Chondrocyte (in vitro differentiated cells): Measurements from ENCODE around the gene HERC3. TPM values are rescaled to one million over a fixed set of nuclear protein-coding genes. Genes with fewer than 3 reads are reported as not detected.

Experiments
- DNase-seq: peaks from one replicate; pipeline ENCODE4 v3.0.0; 2021; ENCODE audit warnings: mixed read lengths, low spot score
- H3K27ac Mint-ChIP-seq: one replicate; pipeline ENCODE4 v1.8.0; 2021; ENCODE audit warnings: mild to moderate bottlenecking, moderate library complexity, mixed read lengths; ENCODE audit not compliant: unreplicated experiment
- H3K27me3 Mint-ChIP-seq: 2 replicates; pipeline ENCODE4 v1.8.0; 2021; ENCODE audit warnings: low read depth, mixed read lengths
- H3K36me3 Mint-ChIP-seq: 2 replicates; pipeline ENCODE4 v1.8.0; 2021; ENCODE audit warnings: low read depth, mixed read lengths
- H3K4me1 Mint-ChIP-seq: 2 replicates; pipeline ENCODE4 v1.8.0; 2021; ENCODE audit warnings: low read depth, mild to moderate bottlenecking, mixed read lengths
- H3K4me3 Mint-ChIP-seq: one replicate; pipeline ENCODE4 v1.8.0; 2021; ENCODE audit warnings: mild to moderate bottlenecking, moderate library complexity, mixed read lengths; ENCODE audit not compliant: unreplicated experiment
- H3K9me3 Mint-ChIP-seq: 2 replicates; pipeline ENCODE4 v1.8.0; 2021; ENCODE audit warnings: low read depth, mixed read lengths
- CTCF ChIP-seq: fragments of 200-600 bp; sonication (generic); IDR thresholded peaks from 2 replicates; pipeline ENCODE4 v1.5.0; 2021; ENCODE audit warnings: antibody characterized with exemption, mild to moderate bottlenecking, moderate library complexity
- total RNA-seq: library from RNA; stranded (reverse); gene quantifications from 3 replicates; pipeline ENCODE4 v1.2.1, GENCODE V29; 2021

Gene HERC3
- total RNA-seq, 1 donor from 2014 or later, result 16.7 TPM

DNA sequence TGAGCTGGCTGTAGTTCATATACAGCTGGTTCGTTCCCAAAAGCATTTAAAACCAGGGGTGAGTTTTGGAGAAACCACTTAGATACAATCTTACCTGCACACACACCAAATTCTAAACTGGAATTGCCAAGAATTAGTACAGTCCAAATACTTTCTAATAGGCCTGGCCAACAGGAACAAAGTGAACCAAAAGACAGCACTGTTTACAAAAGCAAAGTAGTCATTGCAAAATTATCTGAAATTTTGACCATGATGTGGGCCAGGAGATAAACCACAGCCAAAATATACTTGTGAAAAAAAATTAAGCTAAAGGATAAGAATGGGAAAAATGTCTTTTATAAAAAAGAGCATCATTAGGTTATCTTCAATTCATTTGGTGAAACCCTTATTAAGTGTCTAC is 143.3 kb downstream of the HERC3 start:
- Mint-ChIP-seq H3K27me3 (no peaks in the 10 kb centered on the region), H3K4me1 (peaks cover 29% of the 10 kb centered on the region), H3K36me3 (peaks cover 12% of the 10 kb centered on the region), H3K4me3 (no peak overlapping the region), H3K9me3 (no peaks in the 10 kb centered on the region), H3K27ac (no peak overlapping the region)
- no peak for TF ChIP-seq CTCF
- no peak for DNase-seq

GRCh38 chr4:88736264-88736663 is 144.0 kb downstream of the HERC3 start:
- Mint-ChIP-seq H3K9me3 (no peaks in the 10 kb centered on the region), H3K4me3 (no peak overlapping the region), H3K27me3 (no peaks in the 10 kb centered on the region), H3K4me1 (peaks cover 32% of the 10 kb centered on the region), H3K36me3 (peaks cover 9% of the 10 kb centered on the region), H3K27ac (no peak overlapping the region)
- no peak for DNase-seq
- TF ChIP-seq CTCF, result no peak

DNA sequence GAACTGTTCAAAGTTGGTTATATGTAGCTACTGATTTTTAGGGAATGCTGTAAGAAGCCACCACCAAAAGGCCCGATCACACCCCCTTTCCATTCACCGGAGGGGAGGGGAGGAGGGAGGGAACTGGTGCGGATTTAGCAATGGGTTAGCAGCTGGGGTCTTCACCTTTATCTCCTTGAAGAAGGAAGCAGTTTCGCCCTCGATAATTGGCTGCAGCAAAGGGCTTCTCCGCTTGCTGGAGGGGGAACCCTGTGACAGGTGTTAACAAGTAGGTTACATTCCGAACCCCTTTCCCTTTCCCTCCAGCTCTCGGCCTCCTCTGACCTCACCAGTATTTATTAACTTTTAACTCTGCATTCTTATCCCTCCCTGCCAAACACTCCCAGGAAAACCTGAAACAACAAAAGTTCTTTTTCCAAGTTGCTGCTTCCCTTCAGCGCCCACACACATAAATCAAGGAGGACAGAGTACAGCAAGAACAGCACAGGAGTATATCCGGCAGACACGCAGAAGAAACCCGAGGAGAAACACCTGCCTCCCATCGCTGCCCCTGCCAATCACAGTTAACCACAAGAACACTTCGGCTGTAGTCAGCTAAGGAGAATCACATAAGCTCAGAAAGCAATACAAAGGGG is 145.1 kb downstream of the HERC3 start:
- Mint-ChIP-seq H3K27ac (no peak overlapping the region), H3K4me1 (peaks cover 39% of the 10 kb centered on the region), H3K27me3 (no peaks in the 10 kb centered on the region), H3K36me3 (peaks cover 8% of the 10 kb centered on the region), H3K4me3 (no peak overlapping the region), H3K9me3 (no peaks in the 10 kb centered on the region)
- DNase-seq, result no peak
- TF ChIP-seq CTCF, result no peak

- DNase-seq, result no peak
- TF ChIP-seq CTCF, result no peak
- Mint-ChIP-seq H3K27me3 (no peaks in the 10 kb centered on the region), H3K4me1 (peaks cover 44% of the 10 kb centered on the region), H3K36me3 (peaks cover 8% of the 10 kb centered on the region), H3K27ac (no peak overlapping the region), H3K4me3 (no peak overlapping the region), H3K9me3 (no peaks in the 10 kb centered on the region)
Measured at GRCh38 chr4:88738180-88738579, 145.9 kb downstream of the HERC3 start.

GRCh38 chr4:88742561-88742960 is 150.3 kb downstream of the HERC3 start:
- no peak for DNase-seq
- TF ChIP-seq CTCF, result no peak

More at GRCh38 chr4:88742561-88742960, 150.3 kb downstream of the HERC3 start:
- H3K4me3 Mint-ChIP-seq, result no peak overlapping the region
- H3K27ac Mint-ChIP-seq, result no peak overlapping the region
- no peaks in the 10 kb centered on the region for H3K9me3 Mint-ChIP-seq
- H3K36me3 Mint-ChIP-seq, result peaks cover 10% of the 10 kb centered on the region
- peaks cover 67% of the 10 kb centered on the region for H3K4me1 Mint-ChIP-seq
- no peaks in the 10 kb centered on the region for H3K27me3 Mint-ChIP-seq
